HG03060 (cell line): ENCODE measurements around the gene GRHL3.

ENCODE experiments used
- ATAC-seq: cut with Tn5 transposase; IDR thresholded peaks from one replicate; pipeline ENCODE4 v1.9.1; 2021; ENCODE audit warnings: low read depth, moderate number of reproducible peaks; ENCODE audit not compliant: unreplicated experiment

Gene GRHL3

GRCh38 chr1:24391882-24392603 is 72.9 kb downstream of the GRHL3 start:
- peak; percentile 55 for ATAC-seq

- no peak for ATAC-seq
Measured at GRCh38 chr1:24392604-24392946, 73.4 kb downstream of the GRHL3 start.

- no peak for ATAC-seq
Measured at GRCh38 chr1:24392982-24393650, 74.0 kb downstream of the GRHL3 start.

GRCh38 chr1:24393892-24394291 is 74.7 kb downstream of the GRHL3 start:
- no peak for ATAC-seq

GRCh38 chr1:24400065-24400464 is 80.9 kb downstream of the GRHL3 start:
- ATAC-seq = no peak

GRCh38 chr1:24403806-24404205 is 84.6 kb downstream of the GRHL3 start:
- no peak for ATAC-seq
